HEK293T (cell line): ENCODE results near the gene TXNIP.
A peak's percentile ranks its signal among the peaks of the same experiment; 100 is the strongest.

Experiments
- CTCF ChIA-PET: fragments of 350-600 bp; formaldehyde crosslinking; extraction: SDS; loops from one replicate; lab custom pipeline; 2021; ENCODE audit warnings: antibody characterized with exemption, inconsistent platforms; lab: Yijun Ruan, JAX
- POLR2A ChIA-PET: fragments of 350-600 bp; formaldehyde crosslinking; extraction: SDS; loops from one replicate; lab custom pipeline; 2020; ENCODE audit warnings: antibody characterized with exemption, inconsistent platforms; lab: Yijun Ruan, JAX
- DNase-seq: peaks from one replicate; pipeline ENCODE4 v3.0.0; 2012; ENCODE audit warnings: mixed read lengths; ENCODE audit errors: extremely low spot score
- ARNT ChIP-seq: fragments of 450-650 bp; IDR thresholded peaks from 2 replicates; pipeline ENCODE4 v1.6.1; 2017; ENCODE audit warnings: mild to moderate bottlenecking
- BHLHE40 ChIP-seq: fragments of 450-650 bp; IDR thresholded peaks from 2 replicates; pipeline ENCODE4 v1.6.1; 2016; ENCODE audit warnings: mild to moderate bottlenecking, moderate library complexity, borderline replicate concordance
- CTBP1 ChIP-seq: fragments of 450-650 bp; IDR thresholded peaks from 2 replicates; pipeline ENCODE4 v1.6.1; 2016; ENCODE audit warnings: borderline replicate concordance
- ELF4 ChIP-seq: fragments of 450-650 bp; IDR thresholded peaks from 2 replicates; pipeline ENCODE4 v1.6.1; 2017; ENCODE audit warnings: antibody characterized with exemption
- FOXA1 ChIP-seq: fragments of 450-650 bp; IDR thresholded peaks from 2 replicates; pipeline ENCODE4 v1.6.1; 2016; ENCODE audit warnings: mild to moderate bottlenecking
- FOXK2 ChIP-seq: fragments of 450-650 bp; IDR thresholded peaks from 2 replicates; pipeline ENCODE4 v1.6.1; 2016; ENCODE audit warnings: mild to moderate bottlenecking
- FOXM1 ChIP-seq: fragments of 450-650 bp; IDR thresholded peaks from 2 replicates; pipeline ENCODE4 v1.6.1; 2017; ENCODE audit warnings: mild to moderate bottlenecking, borderline replicate concordance
- HDGF ChIP-seq: fragments of 450-650 bp; IDR thresholded peaks from 2 replicates; pipeline ENCODE4 v1.6.1; 2017; ENCODE audit warnings: antibody characterized with exemption, borderline replicate concordance
- L3MBTL2 ChIP-seq: fragments of 450-650 bp; conservative IDR thresholded peaks from 2 replicates; pipeline ENCODE4 v1.6.1; 2016; ENCODE audit warnings: mild to moderate bottlenecking
- LEF1 ChIP-seq: fragments of 450-650 bp; IDR thresholded peaks from 2 replicates; pipeline ENCODE4 v1.6.1; 2017; ENCODE audit warnings: mild to moderate bottlenecking, borderline replicate concordance
- NFRKB ChIP-seq: fragments of 450-650 bp; IDR thresholded peaks from 2 replicates; pipeline ENCODE4 v1.6.1; 2016; ENCODE audit warnings: mild to moderate bottlenecking, moderate library complexity
- SP1 ChIP-seq: fragments of 450-650 bp; IDR thresholded peaks from 2 replicates; pipeline ENCODE4 v1.6.1; 2017
- SUZ12 ChIP-seq: fragments of 450-650 bp; IDR thresholded peaks from 2 replicates; pipeline ENCODE4 v1.6.1; 2016; ENCODE audit warnings: mild to moderate bottlenecking
- TARDBP ChIP-seq: fragments of 450-650 bp; IDR thresholded peaks from 2 replicates; pipeline ENCODE4 v1.6.1; 2016
- ZNF384 ChIP-seq: fragments of 450-650 bp; IDR thresholded peaks from 2 replicates; pipeline ENCODE4 v1.6.1; 2016
- TF ChIP-seq, protein P1 (sequence below): fragments of 450-650 bp; IDR thresholded peaks from 2 replicates; pipeline ENCODE4 v1.6.1; 2016

The TXNIP gene

DNA sequence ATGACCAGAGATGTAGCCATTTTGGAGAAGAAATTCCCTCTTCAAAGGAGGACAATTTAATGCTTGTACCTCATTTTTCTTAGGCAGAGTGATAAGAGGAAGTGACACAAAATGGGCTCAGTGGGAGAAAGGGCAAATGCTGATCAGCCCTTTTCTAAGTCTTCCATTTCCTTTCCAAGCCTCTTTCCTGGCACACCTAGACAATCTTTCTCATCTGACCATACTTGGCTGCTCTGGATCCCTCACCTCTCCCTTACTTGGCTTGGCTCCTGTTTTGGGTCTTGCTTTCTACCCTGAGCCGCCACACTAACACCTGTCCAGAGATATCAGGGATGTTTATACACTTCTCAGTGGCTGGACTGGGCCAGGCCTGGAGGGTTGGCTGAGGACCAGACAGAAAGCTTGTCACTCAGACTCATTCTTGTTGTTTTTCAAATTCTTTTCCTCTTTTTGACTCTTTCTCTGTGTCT, 13.1 kb downstream of the TXNIP start:
- ChIA-PET CTCF (interaction anchor here (1.5 to 1.7 kb wide), 2 partner anchors 23 to 24 kb away, joined by 3 to 6 read pairs; no protein-coding TSS in a partner anchor), POLR2A (interaction anchor here (0.5 to 8.7 kb wide), 4 partner anchors 7 to 20 kb away, joined by 3 to 115 read pairs (median 3); partner anchors contain the start of genes ANKRD34A and POLR3GL)
- no peak for DNase-seq
- TF ChIP-seq FOXK2 (no peak), ZNF384 (no peak), L3MBTL2 (no peak), NFRKB (no peak), FOXA1 (no peak), LEF1 (no peak), FOXM1 (no peak)
- TF ChIP-seq, protein P1, sequence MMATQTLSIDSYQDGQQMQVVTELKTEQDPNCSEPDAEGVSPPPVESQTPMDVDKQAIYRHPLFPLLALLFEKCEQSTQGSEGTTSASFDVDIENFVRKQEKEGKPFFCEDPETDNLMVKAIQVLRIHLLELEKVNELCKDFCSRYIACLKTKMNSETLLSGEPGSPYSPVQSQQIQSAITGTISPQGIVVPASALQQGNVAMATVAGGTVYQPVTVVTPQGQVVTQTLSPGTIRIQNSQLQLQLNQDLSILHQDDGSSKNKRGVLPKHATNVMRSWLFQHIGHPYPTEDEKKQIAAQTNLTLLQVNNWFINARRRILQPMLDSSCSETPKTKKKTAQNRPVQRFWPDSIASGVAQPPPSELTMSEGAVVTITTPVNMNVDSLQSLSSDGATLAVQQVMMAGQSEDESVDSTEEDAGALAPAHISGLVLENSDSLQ = no peak

DNA sequence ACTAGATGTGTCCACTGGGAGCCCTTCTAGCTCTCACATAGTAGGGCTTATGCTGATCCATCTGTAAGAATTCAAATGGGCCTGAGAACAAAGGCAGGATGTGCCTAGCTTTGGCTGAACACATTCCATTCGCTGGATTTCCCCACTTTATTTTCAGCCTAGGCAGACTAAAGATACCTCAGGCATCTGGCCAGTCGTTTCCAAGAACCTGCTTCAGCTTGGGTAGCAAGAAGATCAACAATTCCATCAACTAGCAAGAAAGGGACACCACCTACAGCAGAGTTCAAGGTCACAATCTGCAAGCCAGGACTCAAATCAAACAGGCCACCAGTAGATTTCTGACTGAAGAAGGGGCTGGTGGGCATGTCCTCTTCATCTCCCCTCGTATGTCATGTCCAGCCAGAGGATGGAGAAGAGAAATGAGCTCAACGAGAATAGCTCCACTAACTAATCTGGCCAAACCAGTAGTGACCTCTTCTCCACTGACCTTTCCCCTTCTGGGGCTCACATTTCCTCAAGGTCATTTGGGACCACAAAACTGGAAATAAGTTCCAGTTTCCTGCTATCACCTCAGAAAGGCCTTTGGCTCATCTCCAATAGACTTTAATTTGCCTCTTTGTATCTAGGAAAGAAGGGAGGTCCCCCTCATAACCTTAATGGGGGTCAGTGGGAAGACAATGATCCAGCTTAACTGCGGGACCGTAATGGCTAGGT, 14.2 kb downstream of the TXNIP start:
- TF ChIP-seq FOXM1 (no peak), NFRKB (no peak), ELF4 (no peak), TARDBP (no peak), HDGF (no peak), BHLHE40 (no peak), SP1 (no peak), SUZ12 (no peak), FOXA1 (no peak), ARNT (no peak), ZNF384 (no peak), FOXK2 (no peak), L3MBTL2 (no peak), CTBP1 (no peak), LEF1 (no peak)
- TF ChIP-seq, protein P1 = no peak
- CTCF ChIA-PET = interaction anchor here (0.6 to 1.7 kb wide), 2 partner anchors 8 to 25 kb away, joined by 4 to 6 read pairs; no protein-coding TSS in a partner anchor
- DNase-seq = no peak
- POLR2A ChIA-PET = interaction anchor here (1.6 to 8.7 kb wide), 3 partner anchors 8 to 24 kb away, joined by 4 to 115 read pairs (median 54); partner anchors contain the start of genes LIX1L and TXNIP

DNA sequence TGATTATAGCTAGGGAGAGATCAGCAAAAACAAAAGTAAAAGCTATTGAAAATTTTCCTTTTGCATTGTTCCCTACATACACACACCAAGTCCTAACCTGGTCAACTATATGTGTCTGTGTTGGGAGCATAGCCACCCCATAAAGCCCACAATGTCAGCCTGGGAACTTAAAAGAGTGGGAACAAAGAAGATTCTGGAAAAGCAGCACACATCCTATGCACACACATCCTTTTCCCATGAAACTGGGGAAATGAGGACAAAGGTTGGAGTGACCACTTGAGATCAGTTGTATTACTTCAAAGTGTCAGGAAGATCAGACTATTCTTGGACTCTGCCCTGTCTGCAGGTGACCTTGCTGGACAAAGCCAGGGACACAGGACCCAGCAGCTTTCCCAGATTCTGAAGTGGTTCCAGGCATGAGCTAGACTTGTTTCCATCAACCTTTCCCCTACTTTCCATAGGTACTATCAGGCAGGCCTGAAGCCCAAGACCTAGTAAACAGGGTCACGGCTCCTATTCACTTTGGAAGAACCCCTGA, 15.9 kb downstream of the TXNIP start:
- POLR2A ChIA-PET = interaction anchor here (0.8 to 8.7 kb wide), 8 partner anchors 10 to 71 kb away, joined by 3 to 115 read pairs (median 14); partner anchors contain the start of genes ANKRD34A, PEX11B, POLR3GL and RBM8A
- no peak for TF ChIP-seq HDGF
- CTCF ChIA-PET = interaction anchor here (0.9 to 4.6 kb wide), 8 partner anchors 10 to 135 kb away, joined by 3 to 42 read pairs (median 6); partner anchors contain the start of genes LIX1L and NUDT17
- DNase-seq = no peak

DNA sequence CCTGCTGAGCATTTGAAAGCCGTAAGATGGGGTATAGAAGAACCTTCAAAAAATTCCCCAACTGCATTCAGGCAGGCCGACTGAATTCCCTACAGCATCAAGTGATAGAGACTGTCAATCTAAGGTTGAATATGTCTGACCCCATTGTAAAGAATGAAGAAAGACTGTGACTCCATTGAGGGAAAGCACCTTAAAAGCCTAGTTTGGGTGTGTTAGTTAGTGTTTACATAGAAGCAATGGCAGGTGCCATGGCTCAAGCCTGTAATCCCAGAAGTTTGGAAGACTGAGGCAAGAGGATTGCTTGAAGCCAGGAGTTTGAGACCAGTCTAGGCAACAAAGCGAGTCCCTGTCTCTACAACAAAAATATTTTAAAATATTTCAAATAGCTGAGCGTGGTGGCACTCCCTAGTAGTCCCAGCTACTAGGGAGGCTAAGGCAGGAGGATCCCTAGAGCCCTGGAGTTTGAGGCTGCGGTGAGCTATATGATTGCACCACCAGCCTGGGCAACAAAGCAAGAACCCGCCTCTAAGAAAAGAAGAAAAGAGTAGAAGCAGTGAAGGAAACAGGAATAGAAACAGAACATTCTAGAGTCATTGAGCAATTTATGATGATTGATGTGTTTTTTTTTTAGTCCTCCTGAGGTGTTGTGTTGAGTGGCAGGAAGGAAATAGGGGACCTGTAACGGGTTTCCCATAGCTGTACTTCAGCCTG, 16.5 kb downstream of the TXNIP start:
- TF ChIP-seq L3MBTL2 = peak; percentile 51
- no peak for TF ChIP-seq FOXK2
- TF ChIP-seq, protein P1 = peak; percentile 78; the same call in 1 of the 2 replicates
- ChIA-PET CTCF (interaction anchor here (0.9 to 4.6 kb wide), 13 partner anchors 11 to 134 kb away, joined by 3 to 42 read pairs (median 6); partner anchors contain the start of genes ANKRD34A, LIX1L, NUDT17 and POLR3GL), POLR2A (interaction anchor here (0.8 to 8.7 kb wide), 14 partner anchors 11 to 88 kb away, joined by 3 to 115 read pairs (median 4); partner anchors contain the start of genes ANKRD34A, PEX11B, POLR3GL and RBM8A)
- no peak for DNase-seq

DNA sequence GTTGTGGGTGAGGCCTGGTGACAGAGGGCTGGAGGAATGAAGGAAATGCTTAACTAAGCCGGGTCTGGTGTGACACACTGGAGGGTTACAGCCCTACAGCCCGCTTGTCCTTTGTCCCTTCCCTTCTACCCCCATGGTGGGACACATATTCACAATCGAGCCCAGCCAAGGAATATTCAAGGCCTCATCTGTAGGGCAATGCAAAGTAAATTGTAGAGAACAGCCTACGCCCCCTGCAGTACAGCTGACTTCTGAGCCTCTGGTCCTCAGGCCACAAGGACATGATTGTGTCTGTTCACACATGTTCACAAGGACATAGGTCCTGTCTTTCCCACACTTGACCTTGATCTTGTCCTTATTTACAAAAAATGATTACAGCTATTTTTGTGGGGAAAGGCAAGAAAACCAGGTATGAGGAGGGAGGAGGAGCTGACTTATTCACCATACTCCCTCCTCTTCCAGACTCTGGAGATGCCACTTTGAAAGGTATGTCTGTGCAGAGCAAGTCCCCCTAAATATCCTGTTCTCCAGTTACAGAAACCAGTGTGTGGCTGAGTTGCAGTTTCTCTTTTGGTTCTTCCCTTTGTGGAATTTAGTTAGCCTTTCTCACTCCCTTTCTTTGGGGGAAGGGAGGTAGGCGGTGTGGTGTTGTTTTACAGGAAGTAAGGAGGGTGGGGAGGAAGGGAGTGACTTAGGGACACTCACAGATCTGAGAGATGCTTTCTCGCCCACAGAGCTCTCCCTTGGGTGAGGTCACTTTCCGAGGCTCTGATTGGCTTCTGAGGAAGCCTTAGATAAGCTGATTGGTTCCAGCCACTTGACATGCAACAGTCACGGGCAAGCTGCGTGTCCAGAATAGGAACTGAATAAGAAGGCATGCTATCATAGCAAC, 17.3 kb downstream of the TXNIP start:
- ChIA-PET CTCF (interaction anchor here (0.9 to 4.6 kb wide), 15 partner anchors 8 to 133 kb away, joined by 3 to 42 read pairs (median 6); partner anchors contain the start of genes ANKRD34A, LIX1L, NUDT17 and POLR3GL), POLR2A (interaction anchor here (0.8 to 8.7 kb wide), 15 partner anchors 11 to 87 kb away, joined by 3 to 115 read pairs (median 4); partner anchors contain the start of genes ANKRD34A, PEX11B, POLR3GL and RBM8A)
- DNase-seq = peak; percentile 90
- TF ChIP-seq, protein P1 = peak; percentile 61
- TF ChIP-seq FOXK2 = no peak
- no peak for TF ChIP-seq SUZ12
- peak; percentile 20; the same call in 1 of the 2 replicates for TF ChIP-seq ELF4
- no peak for TF ChIP-seq ZNF384
- no peak for TF ChIP-seq CTBP1
- TF ChIP-seq HDGF = 0 out of 2 replicates have a peak, but pooled peaks have one; percentile 22
- TF ChIP-seq FOXA1 = no peak
